Activated T-helper 1 cell treated with anti-CD3 and anti-CD28 coated beads, Interleukin-2, amount 50 U/mL, for 16 hours (primary cell): ENCODE data around the gene SLC1A1.
"Not testable (repeated sequence)": the region's sequence is repeated elsewhere in the genome, so short reads cannot be mapped to it uniquely, and the experiment has no call there.

Experiments
- DNase-seq, 2 donors: peaks; one replicate each; pipeline ENCODE4 v3.0.0-alpha.2; 2020; ENCODE audit warnings: low read depth in 1 of 2, low spot score in 1 of 2

The SLC1A1 gene

GRCh38 chr9:4540425-4540824 lies 50.2 kb downstream of the SLC1A1 start:
- DNase-seq: no peak

DNA sequence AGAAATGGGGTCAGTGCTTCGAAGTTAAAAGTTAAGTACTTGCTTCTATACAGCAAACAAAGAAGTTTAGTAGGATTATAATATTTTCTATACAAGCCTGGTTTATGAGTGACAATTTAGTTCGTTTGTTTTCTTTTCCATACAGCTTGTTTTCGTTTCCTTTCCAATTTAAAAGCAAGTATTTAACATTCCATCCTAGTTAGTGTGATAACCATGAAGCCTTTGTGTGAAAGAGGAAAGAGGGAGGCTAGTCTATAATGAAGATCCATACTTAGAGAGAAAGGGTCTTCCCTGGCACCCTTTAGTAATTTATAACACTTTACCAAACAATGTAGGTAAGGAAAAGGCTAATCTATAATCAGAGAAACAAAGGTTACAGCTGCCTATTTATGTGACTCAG lies 51.0 kb downstream of the SLC1A1 start:
- no peak for DNase-seq

DNA sequence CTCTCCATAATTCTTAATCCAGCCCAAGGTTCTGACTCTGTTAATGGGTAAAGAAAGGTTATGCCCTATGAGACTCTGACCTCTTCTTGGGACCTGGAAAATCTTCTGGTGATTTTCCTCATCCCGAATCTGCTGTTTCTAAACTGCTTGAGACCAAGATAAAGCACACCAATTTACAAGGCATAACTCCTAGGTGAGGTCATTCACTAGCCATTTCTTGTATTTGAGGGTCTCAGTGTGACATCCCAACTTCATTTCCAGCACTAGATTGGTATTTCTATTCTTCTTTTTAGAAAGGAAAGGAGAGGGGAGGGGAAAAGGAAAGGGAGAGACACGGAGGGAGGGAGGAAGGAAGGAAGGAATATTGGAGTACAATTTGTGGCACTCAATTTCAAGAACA lies 51.6 kb downstream of the SLC1A1 start:
- DNase-seq: no peak

- DNase-seq: not testable (repeated sequence)
Observed at GRCh38 chr9:4544714-4545113, 54.4 kb downstream of the SLC1A1 start.

- DNase-seq: no peak
Observed at GRCh38 chr9:4547016-4547415, 56.7 kb downstream of the SLC1A1 start.

GRCh38 chr9:4548811-4549725 lies 58.8 kb downstream of the SLC1A1 start:
- no peak for DNase-seq

DNA sequence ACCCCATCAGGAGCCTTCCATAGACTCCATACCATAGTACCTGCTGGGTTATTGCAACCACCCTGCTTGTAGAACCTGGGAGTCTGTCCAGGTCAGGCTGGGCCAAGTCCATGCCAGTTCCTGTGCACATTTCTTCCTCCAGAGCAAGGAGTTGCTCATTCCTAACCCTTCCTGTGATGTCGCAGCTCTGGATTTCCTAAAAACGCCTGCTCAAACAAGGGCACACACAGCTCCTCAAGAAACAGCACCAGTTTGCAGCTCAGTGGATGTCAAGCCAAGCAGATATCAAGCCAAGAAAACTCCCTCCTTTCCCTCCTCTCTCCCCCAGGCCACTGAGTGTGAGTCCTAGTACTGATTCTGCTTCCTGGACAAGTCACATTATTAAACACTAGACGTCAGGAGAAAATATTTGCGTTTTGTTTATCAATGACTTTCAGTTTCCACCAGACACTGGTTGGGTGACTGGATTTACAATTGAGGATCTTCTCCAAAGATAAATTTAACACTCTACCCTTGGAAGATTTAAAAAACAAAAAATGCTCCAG lies 59.6 kb downstream of the SLC1A1 start:
- no peak for DNase-seq

- DNase-seq: no peak
Observed at GRCh38 chr9:4550777-4551484, 60.7 kb downstream of the SLC1A1 start.

DNA sequence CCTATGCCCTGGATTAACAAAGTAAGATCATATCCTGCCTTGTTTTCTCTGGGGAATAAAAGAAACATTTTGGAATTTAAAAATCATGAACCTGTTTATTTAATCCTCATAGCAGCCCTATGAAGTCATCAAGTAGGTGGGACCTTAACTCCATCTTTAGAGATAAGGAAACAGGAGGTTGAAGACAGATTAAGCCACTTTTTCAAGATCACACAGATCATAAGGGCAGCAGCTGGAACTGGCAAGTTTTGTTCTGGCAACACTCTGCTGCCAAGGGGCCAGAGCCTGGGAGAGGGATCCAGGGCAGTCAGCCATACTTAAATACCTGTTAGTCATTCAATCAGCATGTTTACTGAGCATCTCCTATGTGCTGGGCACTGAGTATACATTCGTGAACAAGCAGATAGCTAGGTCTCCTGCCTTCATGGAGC lies 63.7 kb downstream of the SLC1A1 start:
- no peak for DNase-seq

GRCh38 chr9:4555236-4555635 lies 65.0 kb downstream of the SLC1A1 start:
- no peak for DNase-seq

DNA sequence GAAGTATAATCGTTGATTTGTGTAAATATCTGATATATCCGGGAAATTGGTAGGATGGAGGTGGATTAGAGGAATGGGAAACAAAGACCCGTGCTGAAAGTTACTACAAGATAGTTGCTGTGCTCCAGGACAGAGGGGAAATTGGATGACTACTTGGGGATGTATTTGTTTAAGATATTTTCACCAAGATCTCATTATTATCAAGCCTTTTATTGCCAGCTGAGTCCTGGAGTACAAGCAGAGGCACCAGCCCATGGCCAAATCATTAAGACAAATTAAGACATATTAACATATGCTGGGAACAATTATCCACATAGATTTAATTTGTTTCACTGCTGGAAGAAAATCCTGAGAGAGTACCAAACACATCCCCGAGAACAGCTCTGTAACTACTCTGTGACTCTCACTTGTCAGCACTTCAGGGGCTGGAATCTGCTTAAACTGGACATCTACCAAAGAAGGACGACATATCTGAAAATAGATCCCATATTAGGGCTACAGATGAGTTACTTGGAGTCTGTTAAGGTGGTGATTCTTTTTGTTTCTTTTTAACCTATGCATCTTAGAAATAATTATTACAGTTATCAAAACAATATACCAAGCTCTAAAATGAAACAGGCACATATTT lies 68.2 kb downstream of the SLC1A1 start:
- DNase-seq: no peak

- DNase-seq: no peak
Observed at GRCh38 chr9:4559261-4560182, 69.3 kb downstream of the SLC1A1 start.

DNA sequence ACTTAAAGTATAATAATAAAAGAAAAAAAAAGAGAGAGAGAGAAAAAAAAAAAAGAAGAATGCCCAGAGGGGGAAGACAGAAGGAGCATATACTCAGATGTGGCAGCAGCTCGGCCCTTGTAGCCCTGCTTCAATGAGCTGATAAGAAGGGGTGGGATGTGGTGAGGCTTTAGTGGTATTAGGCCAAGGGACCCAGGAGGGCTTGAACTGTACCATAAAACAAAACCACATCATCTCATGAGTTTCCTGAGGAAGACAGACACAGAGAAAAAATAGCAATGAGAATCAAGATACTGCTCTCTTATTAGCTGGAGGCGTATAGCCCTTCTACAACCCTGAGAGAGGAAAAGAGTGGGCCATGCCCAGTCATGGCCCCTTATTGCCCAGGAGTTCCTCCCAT lies 72.8 kb downstream of the SLC1A1 start:
- no peak for DNase-seq

- DNase-seq: no peak
Observed at GRCh38 chr9:4566806-4567205, 76.5 kb downstream of the SLC1A1 start.

DNA sequence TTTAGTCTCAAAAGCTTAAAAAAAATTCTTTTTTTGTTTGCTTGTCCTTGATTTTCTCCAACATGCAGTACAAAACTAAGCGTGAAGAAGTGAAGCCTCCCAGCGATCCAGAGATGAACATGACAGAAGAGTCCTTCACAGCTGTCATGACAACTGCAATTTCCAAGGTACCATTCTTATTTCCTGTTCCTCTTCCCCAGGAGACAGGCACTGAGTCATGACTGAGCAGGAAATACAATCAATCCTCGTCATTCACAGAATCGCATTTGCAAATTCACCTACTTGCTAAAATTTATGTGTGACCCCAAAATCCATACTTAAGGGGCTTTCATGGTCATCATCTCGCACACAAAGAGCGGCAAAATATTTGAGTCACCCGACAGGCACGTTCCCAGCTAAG lies 77.3 kb downstream of the SLC1A1 start:
- no peak for DNase-seq

- DNase-seq: no peak
Observed at GRCh38 chr9:4569101-4569500, 78.8 kb downstream of the SLC1A1 start.

DNA sequence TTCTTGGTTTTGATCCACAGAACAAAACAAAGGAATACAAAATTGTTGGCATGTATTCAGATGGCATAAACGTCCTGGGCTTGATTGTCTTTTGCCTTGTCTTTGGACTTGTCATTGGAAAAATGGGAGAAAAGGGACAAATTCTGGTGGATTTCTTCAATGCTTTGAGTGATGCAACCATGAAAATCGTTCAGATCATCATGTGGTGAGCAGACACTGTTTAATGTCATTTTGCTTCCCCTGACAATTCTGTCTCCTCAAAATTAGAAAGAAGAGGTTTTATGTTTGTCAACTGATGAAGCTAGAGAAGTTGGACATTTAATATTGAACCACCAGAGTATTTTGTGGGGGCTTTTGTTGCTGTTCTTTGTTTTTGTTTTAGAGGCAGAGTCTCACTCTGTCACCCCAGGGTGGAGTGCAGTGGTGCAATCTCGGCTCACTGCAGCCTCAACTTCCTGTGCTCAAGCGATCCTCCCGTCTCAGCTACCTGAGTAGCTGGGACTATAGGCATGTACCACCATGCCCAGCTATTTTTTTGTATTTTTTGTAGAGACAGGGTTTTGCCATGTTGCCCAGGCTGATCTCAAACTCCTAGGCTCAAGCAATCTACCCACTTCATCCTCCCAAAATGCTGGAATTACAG lies 82.0 kb downstream of the SLC1A1 start:
- no peak for DNase-seq

GRCh38 chr9:4573176-4573575 lies 82.9 kb downstream of the SLC1A1 start:
- DNase-seq: no peak

DNA sequence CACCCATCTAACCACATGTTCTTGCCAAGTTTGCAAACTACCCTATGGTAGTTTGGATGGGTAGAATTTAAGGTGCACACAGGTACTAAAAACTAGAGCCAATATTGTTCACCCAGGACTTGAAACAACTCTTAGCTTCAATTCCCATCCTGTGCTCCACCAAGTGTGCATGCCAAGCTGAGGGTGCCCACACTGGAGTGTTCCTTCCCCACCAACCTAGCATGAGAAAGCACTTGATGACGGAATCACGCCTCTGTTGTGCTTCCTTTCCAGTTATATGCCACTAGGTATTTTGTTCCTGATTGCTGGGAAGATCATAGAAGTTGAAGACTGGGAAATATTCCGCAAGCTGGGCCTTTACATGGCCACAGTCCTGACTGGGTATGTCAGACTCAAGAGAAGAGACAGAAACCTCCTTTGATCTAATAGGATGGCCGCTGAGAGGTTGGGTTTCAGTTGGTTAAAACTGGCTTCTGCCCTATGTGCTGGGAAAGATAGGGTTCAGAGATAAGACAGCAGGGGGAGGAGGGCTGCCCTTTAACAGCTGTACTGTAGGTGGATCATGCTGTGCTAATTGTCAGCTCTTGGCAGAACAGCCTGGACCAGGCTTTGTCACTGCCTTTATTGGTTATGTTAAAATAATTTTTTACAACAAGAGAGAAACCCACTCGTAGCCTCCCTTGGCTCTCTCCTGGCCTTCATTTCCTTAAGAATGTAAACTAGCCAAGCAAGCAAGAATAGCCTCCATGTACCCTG lies 83.5 kb downstream of the SLC1A1 start:
- DNase-seq: no peak
